DND-41 (cell line): Measurements from ENCODE around the gene CACNA1D.

ENCODE experiments used
- EZH2 ChIP-seq: IDR thresholded peaks from 3 replicates; pipeline ENCODE4 v1.6.1; 2012; ENCODE audit warnings: borderline replicate concordance, low read depth, mild to moderate bottlenecking, moderate library complexity, low read length, inconsistent platforms; ENCODE audit not compliant: severe bottlenecking
- TF ChIP-seq, protein P1 (sequence below): IDR thresholded peaks from 2 replicates; pipeline ENCODE4 v1.5.1; 2012; ENCODE audit warnings: borderline replicate concordance, low read length, moderate library complexity, mild to moderate bottlenecking; ENCODE audit not compliant: poor library complexity, severe bottlenecking; ENCODE audit errors: extremely low read depth

DNA sequence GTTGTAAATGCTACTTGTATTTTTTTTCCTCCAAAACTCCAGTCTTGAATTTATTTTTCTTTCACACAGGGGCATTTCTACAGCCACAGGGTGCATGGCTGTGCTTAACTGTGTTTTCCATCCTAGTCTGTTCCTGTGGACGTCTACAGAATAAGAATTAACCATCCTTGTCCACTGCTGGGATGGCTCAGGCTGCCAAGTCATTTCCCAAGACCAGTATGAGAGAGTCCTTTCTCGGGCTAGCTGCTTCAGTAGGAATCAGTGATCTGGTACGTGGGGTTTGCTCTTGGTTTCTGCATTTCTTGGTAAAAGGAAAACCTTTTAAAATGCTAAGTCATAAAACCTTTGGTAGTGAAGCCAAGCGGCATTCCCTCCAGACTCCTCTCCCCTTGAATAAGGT, 322.0 kb downstream of the CACNA1D start:
- TF ChIP-seq, protein P1, sequence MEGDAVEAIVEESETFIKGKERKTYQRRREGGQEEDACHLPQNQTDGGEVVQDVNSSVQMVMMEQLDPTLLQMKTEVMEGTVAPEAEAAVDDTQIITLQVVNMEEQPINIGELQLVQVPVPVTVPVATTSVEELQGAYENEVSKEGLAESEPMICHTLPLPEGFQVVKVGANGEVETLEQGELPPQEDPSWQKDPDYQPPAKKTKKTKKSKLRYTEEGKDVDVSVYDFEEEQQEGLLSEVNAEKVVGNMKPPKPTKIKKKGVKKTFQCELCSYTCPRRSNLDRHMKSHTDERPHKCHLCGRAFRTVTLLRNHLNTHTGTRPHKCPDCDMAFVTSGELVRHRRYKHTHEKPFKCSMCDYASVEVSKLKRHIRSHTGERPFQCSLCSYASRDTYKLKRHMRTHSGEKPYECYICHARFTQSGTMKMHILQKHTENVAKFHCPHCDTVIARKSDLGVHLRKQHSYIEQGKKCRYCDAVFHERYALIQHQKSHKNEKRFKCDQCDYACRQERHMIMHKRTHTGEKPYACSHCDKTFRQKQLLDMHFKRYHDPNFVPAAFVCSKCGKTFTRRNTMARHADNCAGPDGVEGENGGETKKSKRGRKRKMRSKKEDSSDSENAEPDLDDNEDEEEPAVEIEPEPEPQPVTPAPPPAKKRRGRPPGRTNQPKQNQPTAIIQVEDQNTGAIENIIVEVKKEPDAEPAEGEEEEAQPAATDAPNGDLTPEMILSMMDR: no peak
- no peak for TF ChIP-seq EZH2
